T-cell (primary cell): ENCODE results near the gene MBP. TPM values are rescaled to one million over a fixed set of nuclear protein-coding genes. Genes with fewer than 3 reads are reported as not detected.

Source experiments
- ATAC-seq, 4 experiments: fragments of 200-7000 bp in 3 of 4; fragments of 150-1000 bp in 1 of 4; cut with Tn5 transposase; replicated peaks in 1 of 4; 1 replicate in 3 of 4; 2 replicates in 1 of 4; pipeline ENCODE4 v1.10.0; 2021; ENCODE audit warnings: moderate library complexity in 3 of 4, mild to moderate bottlenecking in 2 of 4, moderate number of reproducible peaks in 1 of 4
- CTCF ChIA-PET, 2 donors: fragments of 300-600 bp; sonication (Branson Sonifier 250); formaldehyde crosslinking; loops; one replicate each; lab custom pipeline; 2022; ENCODE audit warnings: antibody characterized with exemption in 2 of 2; lab: Charles Lee
- POLR2A ChIA-PET, 2 donors: fragments of 300-600 bp; sonication (Branson Sonifier 250); formaldehyde crosslinking; loops; one replicate each; lab custom pipeline; 2022; ENCODE audit warnings: antibody characterized with exemption in 2 of 2; lab: Charles Lee
- DNase-seq, 35 experiments: peaks; one replicate each; pipeline versions ENCODE4 v3.0.0 to v3.0.0-alpha.2; 2013 to 2023
- H3K27ac ChIP-seq: one replicate; pipeline ENCODE4 v1.5.1; 2013; ENCODE audit warnings: low read length
- H3K27me3 ChIP-seq, 2 experiments: replicated peaks in 1 of 2; 1 replicate in 1 of 2; 2 replicates in 1 of 2; pipeline versions ENCODE4 v1.6.1 to v1.7.0; 2013; ENCODE audit warnings: low read length in 1 of 2, mixed read lengths in 1 of 2; ENCODE audit not compliant: control insufficient read depth in 2 of 2, insufficient read depth in 2 of 2; ENCODE audit errors: extremely low read depth in 1 of 2
- H3K36me3 ChIP-seq, 2 donors: 1 replicate in 1 of 2; 2 replicates in 1 of 2; pipeline versions ENCODE4 v1.6.1 to v1.7.0; 2013; ENCODE audit warnings: low read length in 1 of 2; ENCODE audit not compliant: control insufficient read depth in 2 of 2, insufficient read depth in 1 of 2; ENCODE audit errors: extremely low read depth in 1 of 2
- H3K4me1 ChIP-seq, 2 experiments: 1 replicate in 1 of 2; 2 replicates in 1 of 2; pipeline versions ENCODE4 v1.6.1 to v1.7.0; 2013; ENCODE audit warnings: low read length in 2 of 2, mixed read lengths in 1 of 2; ENCODE audit not compliant: insufficient read depth in 2 of 2, control insufficient read depth in 1 of 2; ENCODE audit errors: extremely low read depth in 1 of 2
- H3K4me3 ChIP-seq, 2 donors: 1 replicate in 1 of 2; 2 replicates in 1 of 2; pipeline versions ENCODE4 v1.5.1 to v1.7.0; 2013; ENCODE audit warnings: mild to moderate bottlenecking in 2 of 2, low read length in 1 of 2, moderate library complexity in 1 of 2; ENCODE audit not compliant: control insufficient read depth in 1 of 2; ENCODE audit errors: extremely low read depth in 1 of 2
- H3K9me3 ChIP-seq: 2 replicates; pipeline ENCODE4 v1.7.0; 2013
- H3K27ac Mint-ChIP-seq, 2 donors: one replicate each; pipeline ENCODE4 v1.8.0; 2020 to 2021; ENCODE audit warnings: mild to moderate bottlenecking in 2 of 2, mixed read lengths in 2 of 2
- H3K27me3 Mint-ChIP-seq, 2 donors: one replicate each; pipeline ENCODE4 v1.8.0; 2021 to 2022; ENCODE audit warnings: mixed read lengths in 2 of 2
- H3K36me3 Mint-ChIP-seq: one replicate; pipeline ENCODE4 v1.8.0; 2021; ENCODE audit warnings: mixed read lengths
- H3K4me1 Mint-ChIP-seq, 3 donors: one replicate each; pipeline ENCODE4 v1.8.0; 2020 to 2022; ENCODE audit warnings: mixed read lengths in 3 of 3, mild to moderate bottlenecking in 1 of 3
- H3K4me3 Mint-ChIP-seq, 3 donors: one replicate each; pipeline ENCODE4 v1.8.0; 2020 to 2022; ENCODE audit warnings: mild to moderate bottlenecking in 3 of 3, mixed read lengths in 3 of 3, moderate library complexity in 3 of 3
- H3K9me3 Mint-ChIP-seq, 3 donors: one replicate each; pipeline ENCODE4 v1.8.0; 2020 to 2022; ENCODE audit warnings: mixed read lengths in 3 of 3
- WGBS: methylation state at CpG from one replicate; pipeline ENCODE4 v1.1.5; 2013; ENCODE audit warnings: missing lambda C conversion rate; ENCODE audit not compliant: insufficient coverage; 5-methylcytosine and 5-hydroxymethylcytosine counted together
- total RNA-seq, 35 experiments: library from RNA in 6 of 35; stranded (reverse) in 6 of 35; fragments of 120-200 nt in 1 of 35; gene quantifications; one replicate each; pipeline versions ENCODE4 v1.2.1 to v1.2.4 and lab custom pipeline; 2013 to 2026

The MBP gene
- total RNA-seq, 5 donors from 2014 or later (not counting 1 experiment from before 2014, with no cell fraction given): 114 to 185 (median 152) TPM

DNA sequence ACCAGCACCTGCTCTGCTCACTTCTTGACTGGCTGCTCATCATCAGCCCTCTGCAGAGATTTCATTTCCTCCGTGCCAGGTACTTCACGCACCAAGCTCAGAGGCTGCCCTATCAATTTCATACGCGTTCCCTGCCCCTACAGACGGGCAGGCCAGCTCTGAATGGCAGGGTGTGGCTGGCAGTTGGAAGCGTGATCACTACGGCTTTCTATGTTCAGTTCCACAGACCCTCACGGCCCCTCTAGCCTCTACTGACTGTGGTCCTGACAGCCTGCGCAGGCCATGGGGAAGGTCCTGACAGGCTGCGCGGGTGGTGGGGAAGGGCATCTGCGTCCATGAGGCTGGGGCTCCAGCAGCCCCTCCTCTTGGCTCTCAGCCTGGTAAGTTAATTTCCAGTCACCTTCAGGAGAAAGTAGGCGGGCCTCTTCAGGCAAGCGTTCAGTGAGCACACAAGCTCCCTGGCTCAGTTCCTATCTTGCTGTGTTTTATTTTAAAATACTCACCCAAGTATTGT is 155.4 kb downstream of the MBP start:
- Histone ChIP-seq H3K36me3 (peaks cover 0 to 7% of the 10 kb centered on the region in 2 donors), H3K4me3 (no peak overlapping the region), H3K4me1 (no peaks in the 10 kb centered on the region), H3K27ac (no peak overlapping the region), H3K27me3 (no peaks in the 10 kb centered on the region), H3K9me3 (no peaks in the 10 kb centered on the region)
- Mint-ChIP-seq H3K36me3 (peaks cover 13% of the 10 kb centered on the region), H3K4me3 (no peak overlapping the region), H3K27me3 (no peaks in the 10 kb centered on the region), H3K9me3 (no peaks in the 10 kb centered on the region), H3K27ac (no peak overlapping the region), H3K4me1 (peaks cover 0 to 3% (median 0%) of the 10 kb centered on the region in 3 donors)
- DNase-seq (no peak), ATAC-seq (no peak)
- ChIA-PET POLR2A (no interaction called here), CTCF (no interaction called here)
- WGBS: 95% methylated on average over 12 of the region's 14 CpGs

DNA sequence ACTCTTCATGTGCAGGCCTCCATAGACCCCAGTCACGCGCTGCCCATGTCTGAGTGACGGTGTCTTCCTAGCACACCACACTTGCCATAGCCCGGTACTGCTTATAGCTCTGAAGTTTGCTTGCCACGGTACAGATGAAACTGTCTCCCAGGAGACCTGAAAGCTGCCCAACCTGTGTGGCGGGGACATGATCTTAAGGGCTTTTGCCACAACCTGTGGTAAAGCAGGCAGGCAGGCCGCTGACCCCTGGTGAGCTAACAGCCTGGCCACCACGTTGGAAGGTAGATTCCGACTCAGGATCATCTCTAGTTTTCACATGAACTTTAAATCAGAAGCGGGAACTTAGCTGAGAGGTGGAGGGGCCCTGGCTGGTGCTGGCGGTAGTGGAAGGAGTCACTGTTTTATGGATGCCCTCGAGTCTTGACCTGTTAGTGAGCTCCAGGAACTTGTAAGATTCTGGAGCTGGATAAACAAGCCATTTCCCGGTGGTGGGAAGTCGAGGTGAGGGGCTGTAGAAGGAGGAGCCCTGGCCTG is 156.9 kb downstream of the MBP start:
- no peaks in the 10 kb centered on the region for H3K9me3 Mint-ChIP-seq
- no peak overlapping the region for H3K4me3 Mint-ChIP-seq
- ChIA-PET CTCF (interaction anchor here in 1 of 2 donors (0.5 kb wide), 1 partner anchor 225 kb away, joined by 3 read pairs; no protein-coding TSS in a partner anchor), POLR2A (no interaction called here)
- Histone ChIP-seq H3K27ac (no peak overlapping the region), H3K4me1 (peaks cover 0 to 4% of the 10 kb centered on the region in 2 experiments), H3K36me3 (peaks cover 0 to 7% of the 10 kb centered on the region in 2 donors), H3K27me3 (no peaks in the 10 kb centered on the region), H3K4me3 (no peak overlapping the region), H3K9me3 (no peaks in the 10 kb centered on the region)
- 94% methylated on average over 14 of the region's 14 CpGs for WGBS
- H3K27me3 Mint-ChIP-seq: no peaks in the 10 kb centered on the region
- H3K4me1 Mint-ChIP-seq: peaks cover 0 to 4% (median 3%) of the 10 kb centered on the region in 3 donors
- H3K36me3 Mint-ChIP-seq: peaks cover 13% of the 10 kb centered on the region
- DNase-seq: no peak
- ATAC-seq: no peak
- H3K27ac Mint-ChIP-seq: no peak overlapping the region

DNA sequence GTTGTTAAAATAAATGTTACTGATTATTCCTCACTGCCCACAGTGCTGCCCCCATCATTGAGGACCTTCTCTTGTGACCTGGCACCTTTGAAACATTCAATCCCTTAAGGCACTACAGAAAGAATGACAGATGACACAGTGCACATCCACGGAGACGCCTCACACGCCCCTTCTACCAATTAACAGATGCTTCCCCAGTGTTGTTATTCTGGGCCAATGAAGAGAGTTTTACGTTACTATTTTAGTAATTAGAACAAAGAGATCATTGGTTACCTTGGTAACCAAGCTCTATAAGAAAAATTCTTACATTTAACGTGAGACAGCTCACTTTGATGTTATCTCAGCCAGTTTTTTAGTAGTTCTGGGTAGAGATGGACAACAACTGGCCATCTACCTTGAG is 158.2 kb downstream of the MBP start:
- Mint-ChIP-seq H3K9me3 (no peaks in the 10 kb centered on the region), H3K36me3 (peaks cover 13% of the 10 kb centered on the region), H3K27me3 (no peaks in the 10 kb centered on the region), H3K4me3 (no peak overlapping the region), H3K27ac (no peak overlapping the region), H3K4me1 (peaks cover 0 to 4% (median 3%) of the 10 kb centered on the region in 3 donors)
- ATAC-seq (no peak), DNase-seq (no peak)
- no peaks in the 10 kb centered on the region for H3K27me3 ChIP-seq
- peaks cover 0 to 5% of the 10 kb centered on the region in 2 experiments for H3K4me1 ChIP-seq
- H3K4me3 ChIP-seq: no peak overlapping the region
- ChIA-PET POLR2A (no interaction called here), CTCF (no interaction called here)
- no peak overlapping the region for H3K27ac ChIP-seq
- H3K36me3 ChIP-seq: peaks cover 0 to 7% of the 10 kb centered on the region in 2 donors
- H3K9me3 ChIP-seq: no peaks in the 10 kb centered on the region
- no CpG with 5 or more reads among the region's 5 CpGs for WGBS

DNA sequence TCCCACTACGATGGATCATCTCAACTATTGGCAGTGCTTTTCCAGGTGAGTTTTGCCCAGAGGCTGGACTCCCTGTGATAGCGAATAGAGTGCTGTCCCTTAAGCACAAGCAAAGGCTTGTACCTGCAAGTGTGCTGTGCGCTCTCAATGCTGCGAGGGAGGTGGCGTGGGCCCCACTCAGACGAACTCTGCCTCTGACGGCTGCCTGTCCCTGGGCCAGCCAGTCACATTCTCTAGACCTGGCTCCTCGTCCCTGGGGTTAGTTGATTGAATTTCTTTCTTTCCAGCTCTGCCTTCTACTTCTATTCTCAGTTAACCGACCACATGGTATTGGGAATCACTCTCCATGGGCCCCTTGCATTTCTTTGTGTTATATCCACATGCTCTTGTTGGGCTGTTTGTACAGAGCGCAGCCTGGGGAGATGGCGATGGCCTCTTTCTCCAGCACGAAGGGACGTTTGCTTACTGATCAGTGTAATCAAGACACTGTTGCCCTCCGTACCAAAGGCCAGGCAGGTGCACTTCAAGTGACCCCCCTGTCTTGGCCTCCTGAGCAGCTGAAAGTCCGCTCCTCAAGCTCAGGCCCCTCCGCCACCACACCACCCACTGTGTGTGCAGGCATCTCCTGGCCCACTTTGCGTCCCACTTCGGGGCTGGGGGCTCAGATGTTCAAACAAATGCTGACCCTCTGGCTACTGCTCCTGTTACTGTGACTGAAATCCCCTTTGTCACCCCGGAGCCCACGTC is 158.9 kb downstream of the MBP start:
- Histone ChIP-seq H3K9me3 (no peaks in the 10 kb centered on the region), H3K4me1 (peaks cover 0 to 5% of the 10 kb centered on the region in 2 experiments), H3K36me3 (peaks cover 7% of the 10 kb centered on the region in 2 donors), H3K27me3 (no peaks in the 10 kb centered on the region), H3K4me3 (no peak overlapping the region), H3K27ac (no peak overlapping the region)
- peaks cover 12% of the 10 kb centered on the region for H3K36me3 Mint-ChIP-seq
- H3K27ac Mint-ChIP-seq: no peak overlapping the region
- CTCF ChIA-PET: no interaction called here
- peaks cover 0 to 4% (median 3%) of the 10 kb centered on the region in 3 donors for H3K4me1 Mint-ChIP-seq
- ATAC-seq (no peak), DNase-seq (no peak)
- no peak overlapping the region for H3K4me3 Mint-ChIP-seq
- WGBS: 96% methylated on average over 16 of the region's 20 CpGs
- POLR2A ChIA-PET: no interaction called here
- no peaks in the 10 kb centered on the region for H3K27me3 Mint-ChIP-seq
- H3K9me3 Mint-ChIP-seq: no peaks in the 10 kb centered on the region

DNA sequence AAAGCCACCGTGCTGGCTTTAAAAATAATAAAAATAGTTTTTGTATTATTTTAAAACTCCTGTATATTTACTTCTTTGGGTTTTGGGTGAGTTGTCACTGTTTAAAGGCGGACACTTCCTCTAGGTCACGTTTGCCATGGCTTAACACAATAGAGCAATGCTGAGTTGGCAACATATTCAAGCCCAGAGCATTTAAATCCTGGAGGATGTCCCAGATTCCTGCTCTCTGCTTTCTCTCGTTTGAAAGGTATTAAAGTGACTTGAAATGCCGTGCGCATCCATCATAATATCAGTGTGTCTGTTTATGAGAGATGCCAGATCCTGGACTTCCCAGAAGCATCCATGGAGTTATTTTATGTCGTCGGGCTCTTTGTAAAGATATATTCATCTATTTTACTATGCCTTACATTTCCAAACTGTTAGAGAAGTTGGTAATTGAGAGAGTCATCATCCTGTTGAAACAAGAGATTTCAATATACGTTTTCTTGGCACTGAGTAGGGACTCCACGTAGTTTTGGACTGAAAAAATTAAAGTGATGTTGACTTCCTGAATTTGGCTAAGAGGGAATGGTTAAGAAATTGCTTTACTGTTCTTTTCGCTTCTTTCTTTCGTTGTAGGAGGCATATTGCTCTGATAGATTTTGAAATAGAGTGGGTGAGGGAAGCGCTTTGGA is 159.6 kb downstream of the MBP start:
- WGBS: 96% methylated on average over 7 of the region's 13 CpGs
- ATAC-seq (no peak), DNase-seq (no peak)
- ChIA-PET POLR2A (no interaction called here), CTCF (no interaction called here)
- Histone ChIP-seq H3K4me3 (no peak overlapping the region), H3K36me3 (peaks cover 7 to 12% of the 10 kb centered on the region in 2 donors), H3K4me1 (peaks cover 0 to 5% of the 10 kb centered on the region in 2 experiments), H3K9me3 (no peaks in the 10 kb centered on the region), H3K27me3 (no peaks in the 10 kb centered on the region), H3K27ac (no peak overlapping the region)
- peaks cover 0 to 4% (median 3%) of the 10 kb centered on the region in 3 donors for H3K4me1 Mint-ChIP-seq
- H3K9me3 Mint-ChIP-seq: no peaks in the 10 kb centered on the region
- H3K27ac Mint-ChIP-seq: no peak overlapping the region
- peaks cover 14% of the 10 kb centered on the region for H3K36me3 Mint-ChIP-seq
- H3K27me3 Mint-ChIP-seq: no peaks in the 10 kb centered on the region
- H3K4me3 Mint-ChIP-seq: no peak overlapping the region

DNA sequence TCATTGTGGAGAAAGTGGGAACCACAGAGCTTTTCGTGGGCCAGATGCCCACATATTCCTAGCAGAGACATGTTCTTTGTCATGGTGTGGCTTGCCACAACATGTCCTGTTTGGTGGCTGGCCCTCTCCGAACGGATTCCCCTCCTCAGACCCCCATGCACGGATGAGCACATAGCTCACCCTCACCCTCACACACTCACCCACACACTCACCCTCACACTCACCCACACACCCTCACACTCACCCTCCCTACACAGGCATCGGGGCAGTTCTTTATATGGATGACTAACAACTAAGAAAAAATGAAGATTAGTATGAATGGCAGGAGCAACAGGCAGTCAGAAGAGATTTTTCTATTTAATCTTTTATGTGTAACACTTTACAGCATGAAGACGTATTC is 160.3 kb downstream of the MBP start:
- ChIA-PET CTCF (interaction anchor here in 1 of 2 donors (1.7 kb wide), 1 partner anchor 12 kb away, joined by 3 read pairs; no protein-coding TSS in a partner anchor), POLR2A (no interaction called here)
- DNase-seq (no peak), ATAC-seq (no peak)
- no peaks in the 10 kb centered on the region for H3K27me3 ChIP-seq
- WGBS: 100% methylated on average over 1 of the region's 6 CpGs
- H3K4me3 ChIP-seq: no peak overlapping the region
- peaks cover 0 to 5% of the 10 kb centered on the region in 2 experiments for H3K4me1 ChIP-seq
- no peak overlapping the region for H3K4me3 Mint-ChIP-seq
- peaks cover 7 to 16% of the 10 kb centered on the region in 2 donors for H3K36me3 ChIP-seq
- H3K9me3 ChIP-seq: no peaks in the 10 kb centered on the region
- no peak overlapping the region for H3K27ac ChIP-seq
- no peak overlapping the region for H3K27ac Mint-ChIP-seq
- peaks cover 14% of the 10 kb centered on the region for H3K36me3 Mint-ChIP-seq
- no peaks in the 10 kb centered on the region for H3K9me3 Mint-ChIP-seq
- H3K27me3 Mint-ChIP-seq: no peaks in the 10 kb centered on the region
- H3K4me1 Mint-ChIP-seq: peaks cover 0 to 4% (median 3%) of the 10 kb centered on the region in 3 donors
